HG03045 (cell line): ENCODE data around the gene COL15A1.
"Not testable (repeated sequence)": the region's sequence is repeated elsewhere in the genome, so short reads cannot be mapped to it uniquely, and the experiment has no call there.

Source experiments
- ATAC-seq: cut with Tn5 transposase; IDR thresholded peaks from one replicate; pipeline ENCODE4 v1.9.1; 2021; ENCODE audit warnings: mild to moderate bottlenecking, moderate library complexity; ENCODE audit not compliant: unreplicated experiment

The COL15A1 gene

DNA sequence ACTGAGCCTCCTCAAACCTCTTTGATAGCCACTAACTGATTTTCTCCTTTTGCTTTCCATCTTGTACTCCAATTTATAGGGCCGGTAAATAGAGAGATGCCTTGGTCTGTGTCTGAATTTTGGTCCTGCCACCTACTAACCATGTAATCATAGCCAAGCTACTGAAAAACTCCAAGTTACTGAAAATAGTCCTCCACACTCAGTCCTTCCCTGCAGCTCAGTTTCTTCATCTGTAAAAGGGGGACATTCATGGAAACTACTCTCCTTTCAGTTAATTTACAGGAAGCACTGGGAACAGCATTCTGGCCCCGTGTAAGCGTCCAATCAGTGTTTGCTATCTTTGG lies 131.2 kb downstream of the COL15A1 start:
- ATAC-seq, result no peak

DNA sequence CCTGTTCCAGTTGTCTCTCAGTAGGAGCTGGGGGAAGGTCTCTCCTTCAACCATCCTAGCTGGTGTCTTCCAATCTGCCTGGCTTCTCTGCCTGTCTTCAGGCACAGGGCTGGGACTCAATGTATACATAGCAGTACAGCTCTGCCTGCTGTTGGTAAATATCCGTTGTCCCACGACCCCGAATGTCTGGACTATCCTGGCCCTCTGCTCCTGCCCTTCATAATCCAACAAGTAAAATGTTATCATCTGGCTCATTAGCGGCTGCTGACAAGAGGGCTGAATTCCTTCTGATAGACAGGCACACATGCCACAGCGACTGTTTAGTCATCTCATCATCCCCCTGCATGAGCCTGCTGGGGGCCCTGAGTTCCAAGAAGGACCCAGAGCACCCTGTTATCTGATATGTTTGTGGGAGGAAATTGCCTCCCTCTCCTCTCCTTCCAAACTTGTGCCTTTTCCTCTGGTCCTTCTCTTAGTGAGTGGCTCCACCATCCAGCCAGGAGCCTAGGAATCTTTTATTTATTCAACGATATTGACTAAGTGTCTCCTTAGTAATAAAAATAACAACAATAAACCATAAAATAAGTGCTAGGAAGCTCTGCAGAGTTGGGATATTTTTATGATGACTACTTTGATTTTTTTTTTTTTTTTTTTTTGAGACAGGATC lies 131.7 kb downstream of the COL15A1 start:
- no peak for ATAC-seq

DNA sequence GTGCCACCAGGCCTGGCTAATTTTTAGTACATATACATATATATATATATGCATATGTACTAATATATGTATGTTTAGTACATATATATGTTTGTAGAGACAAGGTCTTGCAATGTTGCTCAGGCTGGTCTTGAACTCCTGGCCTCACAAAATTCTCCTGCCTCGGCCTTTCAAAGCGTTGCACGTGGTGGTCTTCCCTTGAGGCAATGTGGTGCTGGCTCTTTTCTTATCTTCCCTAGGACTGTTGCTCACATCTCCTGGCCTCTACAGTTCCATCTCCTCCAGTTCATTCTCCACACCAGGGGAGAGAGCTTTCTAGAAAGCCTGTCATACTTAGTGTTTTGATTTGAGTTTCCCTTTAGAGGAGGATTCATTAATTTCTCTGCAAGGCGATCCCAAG lies 132.3 kb downstream of the COL15A1 start:
- no peak for ATAC-seq

DNA sequence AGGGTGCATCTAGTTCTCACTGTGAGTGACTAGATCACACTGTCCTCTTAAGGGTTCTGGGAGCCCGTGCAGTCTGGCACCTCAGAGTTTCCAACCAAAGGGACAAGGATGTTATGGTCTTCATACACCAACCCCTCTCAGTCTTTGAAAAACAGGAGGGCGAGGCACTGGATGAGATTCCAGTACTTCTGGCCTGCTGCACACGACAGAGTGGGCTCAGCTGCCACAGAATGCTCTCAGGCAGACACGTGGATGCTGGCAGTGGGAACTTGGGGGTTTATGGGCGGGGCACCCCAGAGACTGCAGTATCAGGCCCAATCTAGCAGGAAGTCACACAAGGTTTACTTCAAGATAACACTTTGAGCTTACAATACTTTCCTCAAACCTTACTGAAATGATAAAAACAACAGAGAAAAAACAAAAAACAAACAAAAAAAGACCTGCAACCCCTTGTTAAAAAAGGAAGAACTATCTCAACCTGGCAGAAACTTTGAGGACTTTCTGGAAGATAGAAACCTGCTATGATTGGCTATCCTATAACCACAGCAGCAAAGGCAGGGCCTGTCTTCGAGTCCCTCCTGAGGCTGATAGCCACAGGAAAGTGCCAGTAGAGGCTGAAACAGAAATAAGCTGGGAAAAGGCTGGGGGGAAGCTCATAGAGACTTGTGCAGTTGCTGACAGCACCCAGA lies 132.9 kb downstream of the COL15A1 start:
- ATAC-seq, result no peak

DNA sequence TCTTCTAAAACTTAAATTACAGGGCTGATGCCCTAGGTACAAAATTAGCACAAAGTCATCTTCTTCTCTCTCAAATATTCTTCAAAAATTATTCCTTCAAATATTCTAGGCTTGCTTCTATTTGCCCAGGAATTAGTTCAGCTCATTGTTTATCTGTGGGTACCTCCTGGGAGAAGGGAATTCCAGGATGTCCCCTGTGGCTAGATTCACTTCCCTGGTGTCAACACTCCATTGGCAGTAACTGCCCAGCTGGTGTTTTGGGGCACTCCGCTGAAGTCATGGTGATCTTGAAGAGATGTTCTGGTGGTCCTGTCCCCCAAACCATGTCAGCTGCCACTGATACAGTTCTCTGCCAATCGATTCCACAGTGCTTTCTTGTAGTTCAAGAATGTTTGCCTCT lies 135.0 kb downstream of the COL15A1 start:
- ATAC-seq, result no peak

DNA sequence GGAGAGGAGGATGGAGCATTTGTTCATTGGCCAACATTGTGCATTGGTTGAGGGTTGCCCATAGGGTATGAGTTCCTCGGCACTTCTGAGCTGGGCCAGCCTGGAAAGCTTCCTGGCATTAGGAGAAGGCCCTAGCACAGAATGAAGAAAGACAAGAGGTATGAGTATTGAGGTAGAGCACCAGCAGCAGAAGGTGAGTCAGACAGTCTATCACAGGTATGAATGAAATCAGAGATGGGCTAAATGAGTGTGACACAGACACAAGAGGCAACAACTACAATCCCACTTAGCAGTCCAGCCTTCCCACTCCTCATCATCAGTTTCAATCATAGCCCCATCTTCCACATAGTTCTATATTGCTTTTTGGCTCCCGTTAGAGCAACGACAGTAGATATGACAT lies 135.8 kb downstream of the COL15A1 start:
- ATAC-seq, result no peak

DNA sequence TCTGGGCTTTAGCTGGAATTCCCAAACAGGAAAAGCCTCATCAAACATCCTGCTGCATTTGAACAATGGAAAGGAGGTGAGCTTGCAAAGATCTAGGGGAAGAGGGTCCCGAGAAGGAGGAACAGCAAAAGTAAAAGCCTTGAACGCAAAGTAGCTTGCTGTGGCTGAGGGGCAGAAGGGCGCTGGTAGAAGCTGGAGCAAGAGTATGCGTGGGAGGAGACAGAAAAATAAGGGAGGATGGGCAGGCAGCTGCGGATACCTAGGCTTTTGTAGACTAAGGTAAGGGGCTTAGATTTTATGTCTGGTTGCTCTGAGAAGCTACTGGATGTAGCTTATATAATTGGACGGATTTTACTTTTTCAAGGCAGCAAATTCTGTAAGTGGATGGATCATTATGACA lies 139.3 kb downstream of the COL15A1 start:
- ATAC-seq, result no peak

DNA sequence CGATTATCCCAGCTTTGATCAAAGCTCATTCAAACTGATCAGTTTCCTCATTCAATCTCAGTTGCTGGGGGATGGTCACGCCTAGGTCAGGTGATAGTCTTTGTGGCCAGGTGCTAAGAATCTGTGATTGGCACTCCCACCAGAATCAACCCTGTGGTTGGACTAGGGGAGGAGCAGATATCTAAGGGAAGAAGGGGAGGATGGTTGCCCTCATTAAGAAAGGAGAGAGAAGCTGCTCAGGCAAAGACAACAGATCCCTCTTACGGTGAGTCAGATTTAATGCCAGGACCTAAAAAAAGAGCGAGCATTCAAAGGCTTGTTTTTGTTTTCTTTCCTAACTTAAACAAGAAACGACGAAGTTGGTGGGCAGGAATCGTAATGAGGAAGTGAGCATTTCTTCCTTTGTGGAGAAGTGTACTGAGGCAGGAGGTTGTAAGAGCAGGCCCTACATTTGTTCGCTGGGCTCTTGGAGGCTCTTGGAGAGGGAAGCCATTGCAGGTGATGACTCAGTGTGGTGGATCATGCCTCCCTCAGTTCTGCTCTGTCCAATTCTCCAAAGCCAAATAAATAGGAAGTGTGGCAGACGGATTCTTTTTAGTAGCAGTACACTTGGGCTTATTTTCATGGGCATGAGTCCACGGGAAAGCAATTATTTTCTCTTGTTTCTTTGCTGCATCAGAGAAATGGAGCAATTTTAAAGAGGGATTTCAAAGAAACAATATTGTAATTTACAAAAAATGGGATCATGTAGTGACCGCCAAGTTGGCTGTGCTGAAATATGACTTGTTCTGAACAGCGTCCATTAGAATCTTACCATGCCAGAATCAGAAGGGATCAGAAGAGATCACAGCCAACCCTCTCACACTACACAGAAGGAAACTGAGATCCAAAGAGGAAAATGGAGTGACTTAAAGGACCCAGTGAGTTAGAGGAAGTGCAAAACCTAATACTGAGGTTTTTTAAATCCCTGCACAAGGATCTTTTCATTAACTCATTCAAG lies 142.5 kb downstream of the COL15A1 start:
- no peak for ATAC-seq

DNA sequence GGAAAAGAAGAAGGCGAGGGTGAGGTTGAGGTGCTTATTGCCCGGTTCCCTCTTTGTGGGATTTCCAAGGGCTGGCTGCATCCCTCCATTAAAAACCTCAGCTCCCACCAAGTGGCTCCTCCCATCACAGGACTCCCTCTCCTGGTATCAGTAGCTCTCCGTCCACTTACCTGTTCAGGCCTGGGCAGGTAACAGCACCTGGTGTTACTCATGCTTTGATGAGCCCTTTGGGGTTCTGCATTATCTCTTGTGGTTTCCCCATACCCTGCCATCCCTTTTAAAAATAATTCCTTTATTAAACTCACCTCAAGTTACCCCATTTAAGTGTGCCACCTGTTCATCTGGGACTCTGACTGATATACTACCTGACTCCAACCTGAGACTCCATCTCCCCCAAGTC lies 143.8 kb downstream of the COL15A1 start:
- ATAC-seq, result no peak

DNA sequence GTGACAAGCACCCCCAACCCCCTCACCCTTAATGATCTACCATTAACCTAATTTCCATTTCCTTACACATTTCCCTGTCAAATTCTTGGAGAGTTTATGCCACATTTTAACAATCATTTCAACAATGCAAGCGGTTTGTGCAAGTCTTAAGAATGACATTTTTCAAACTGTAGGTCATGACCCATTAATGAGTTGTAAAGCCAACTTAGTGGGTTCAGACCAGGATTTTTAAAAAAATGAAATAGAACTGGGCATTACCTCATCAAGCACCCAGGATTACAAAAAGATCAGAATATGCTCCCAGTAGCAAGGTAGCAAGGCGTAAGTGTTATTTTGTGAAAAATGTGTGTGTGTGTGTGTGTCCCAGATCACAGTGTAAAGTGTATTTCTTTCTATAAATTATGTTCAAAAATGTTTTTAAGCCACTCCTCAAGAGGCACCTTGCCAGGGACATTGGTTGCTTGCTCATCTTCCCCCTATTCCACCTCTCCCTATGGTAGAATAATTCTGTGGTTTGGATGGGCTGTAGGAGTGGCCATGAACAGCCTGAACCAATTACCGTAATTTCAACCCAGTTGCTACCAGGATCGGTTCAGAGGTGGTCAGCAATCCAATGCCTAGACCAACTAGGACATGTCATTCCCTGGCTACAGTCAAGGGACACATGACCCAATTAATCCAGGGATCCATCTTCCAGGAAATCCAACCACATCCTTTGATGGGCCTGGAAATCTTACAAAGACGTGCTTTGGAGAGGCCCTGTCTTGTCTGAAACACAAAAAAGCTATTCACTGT lies 146.8 kb downstream of the COL15A1 start:
- ATAC-seq, result no peak

DNA sequence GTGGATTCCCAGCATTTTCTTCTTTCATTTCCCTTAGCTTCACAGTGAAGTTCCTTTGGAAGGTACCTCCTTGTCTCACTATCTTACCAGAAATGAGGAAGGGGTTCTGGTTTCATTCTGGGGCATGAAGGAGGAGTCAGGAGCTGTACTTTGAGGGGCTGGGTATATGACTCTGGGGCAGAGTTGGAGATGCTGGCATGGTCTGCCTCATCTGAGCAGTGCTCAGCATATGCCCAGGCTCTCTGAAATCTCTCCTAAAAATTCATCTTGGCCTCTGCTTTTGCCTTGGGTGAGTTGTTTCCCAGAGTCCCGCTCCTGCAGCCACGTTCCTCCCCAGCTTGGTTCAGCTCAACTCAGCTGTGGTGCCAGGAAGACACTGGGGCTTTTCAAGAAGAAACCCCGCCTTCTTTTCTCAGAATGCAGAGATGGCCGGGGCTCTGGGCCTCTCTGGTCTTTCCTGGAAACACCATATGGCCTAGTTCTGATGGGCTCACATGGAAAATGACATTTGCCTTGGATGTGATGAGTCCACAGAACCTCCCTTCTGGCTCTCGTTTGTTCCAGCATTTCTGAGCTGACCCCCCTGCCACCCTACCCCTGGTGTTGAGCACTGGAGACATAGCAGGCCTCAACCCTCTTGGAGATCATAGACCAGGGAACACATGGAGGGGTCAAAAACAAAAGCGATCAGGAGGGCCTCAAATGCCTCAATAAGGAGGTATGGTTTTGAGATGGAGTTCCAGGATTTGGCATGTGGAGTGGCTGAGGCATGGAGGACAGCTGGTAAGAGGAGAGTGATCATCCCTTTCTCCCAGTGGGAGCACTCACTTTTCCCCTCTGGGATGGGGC lies 149.2 kb downstream of the COL15A1 start:
- ATAC-seq, result no peak

DNA sequence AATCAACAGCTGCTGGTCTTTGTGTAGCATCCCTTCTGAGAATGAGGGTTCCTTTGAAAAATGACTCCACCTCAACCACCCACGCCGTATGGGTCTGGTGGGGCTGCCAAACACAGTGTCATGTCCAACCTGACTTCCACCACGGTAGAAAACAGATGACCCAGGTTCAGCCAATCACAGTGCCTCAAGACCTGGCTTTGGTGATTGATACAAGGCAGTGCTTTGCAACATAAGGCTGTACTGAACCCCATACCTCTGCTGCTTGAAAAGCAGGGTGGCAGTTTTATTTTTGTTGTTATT lies 149.7 kb downstream of the COL15A1 start:
- ATAC-seq, result no peak

DNA sequence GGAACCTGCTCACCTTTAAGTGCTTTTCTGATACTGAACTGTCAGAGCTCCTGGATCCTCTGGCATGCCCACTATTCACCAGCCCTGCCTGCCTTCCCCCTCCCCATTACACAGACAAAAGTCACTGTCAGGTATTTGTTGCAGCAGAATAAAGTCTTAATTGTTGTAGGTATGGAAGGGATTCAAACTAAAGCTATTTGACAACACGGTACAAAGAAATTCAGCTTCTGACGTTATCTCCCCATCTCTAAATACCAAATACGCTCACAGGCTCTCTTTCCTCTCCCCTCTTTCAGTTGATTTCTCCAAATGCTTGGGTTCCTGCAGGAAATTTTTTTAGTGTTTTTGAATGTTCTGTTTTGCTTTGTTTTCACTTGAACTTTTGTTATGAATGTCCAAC lies 151.9 kb downstream of the COL15A1 start:
- no peak for ATAC-seq

DNA sequence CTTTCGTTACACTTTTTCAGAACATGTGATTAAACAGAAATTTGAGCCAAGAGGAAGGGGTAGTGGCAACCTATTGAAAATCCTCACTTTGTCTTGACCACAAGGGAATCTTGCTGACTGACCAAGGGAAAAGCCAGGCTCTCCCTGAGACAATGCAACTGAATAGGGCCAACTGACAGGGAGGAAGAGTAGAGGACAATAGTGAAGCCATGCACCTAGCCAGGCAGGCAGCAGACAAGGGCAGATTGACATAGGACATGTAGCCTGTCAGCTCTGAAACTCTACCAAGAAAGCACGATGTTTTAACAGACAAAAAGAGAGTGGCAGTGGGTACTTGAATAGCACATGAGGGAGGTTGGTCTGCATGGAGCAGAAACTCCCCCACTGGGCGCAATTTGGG lies 152.7 kb downstream of the COL15A1 start:
- no peak for ATAC-seq

DNA sequence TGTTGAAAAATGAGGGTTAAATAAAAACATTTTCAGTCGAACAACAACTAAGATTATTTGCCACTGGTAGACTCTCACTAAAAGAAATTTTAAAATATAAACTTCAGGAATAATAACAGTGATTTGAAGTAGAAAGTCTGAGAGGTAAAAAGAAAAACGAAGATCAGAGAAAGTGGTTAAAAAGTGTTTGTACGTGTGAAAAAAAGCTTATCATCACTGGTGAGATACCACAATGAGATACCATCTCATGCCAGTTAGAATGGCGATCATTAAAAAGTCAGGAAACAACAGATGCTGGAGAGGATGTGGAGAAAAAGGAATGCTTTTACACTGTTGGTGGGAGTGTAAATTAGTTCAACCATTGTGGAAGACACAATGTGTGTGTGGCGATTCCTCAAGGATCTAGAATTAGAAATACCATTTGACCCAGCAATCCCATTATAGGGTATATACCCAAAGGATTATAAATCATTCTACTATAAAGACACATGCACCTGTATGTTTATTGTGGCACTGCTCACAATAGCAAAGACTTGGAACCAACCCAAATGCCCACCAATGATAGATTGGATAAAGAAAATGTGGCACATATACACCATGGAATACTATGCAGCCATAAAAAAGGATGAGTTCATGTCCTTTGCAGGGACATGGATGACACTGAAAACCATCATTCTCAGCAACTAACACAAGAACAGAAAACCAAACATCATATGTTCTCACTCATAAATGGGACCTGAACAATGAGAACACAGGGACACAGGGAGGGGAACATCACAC lies 156.3 kb downstream of the COL15A1 start:
- ATAC-seq, result not testable (repeated sequence)

DNA sequence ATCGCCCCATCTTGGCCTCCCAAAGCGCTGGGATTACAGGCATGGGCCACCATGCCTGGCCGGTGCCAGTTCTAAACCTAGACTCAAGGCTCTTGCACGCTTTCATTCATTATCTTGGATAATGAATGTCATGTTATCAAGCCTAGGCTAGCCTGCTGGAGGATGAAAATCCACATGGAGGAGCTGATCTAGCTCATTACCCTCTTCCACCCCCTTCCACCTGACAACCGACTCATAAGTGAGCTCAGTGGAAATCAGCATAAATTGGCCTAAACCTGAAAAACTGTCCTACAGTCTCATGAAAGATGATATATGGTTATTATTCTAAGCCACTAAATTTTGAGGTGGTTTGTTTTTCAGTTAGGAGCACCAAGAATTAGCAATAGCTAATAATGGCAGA lies 157.6 kb downstream of the COL15A1 start:
- ATAC-seq, result no peak

DNA sequence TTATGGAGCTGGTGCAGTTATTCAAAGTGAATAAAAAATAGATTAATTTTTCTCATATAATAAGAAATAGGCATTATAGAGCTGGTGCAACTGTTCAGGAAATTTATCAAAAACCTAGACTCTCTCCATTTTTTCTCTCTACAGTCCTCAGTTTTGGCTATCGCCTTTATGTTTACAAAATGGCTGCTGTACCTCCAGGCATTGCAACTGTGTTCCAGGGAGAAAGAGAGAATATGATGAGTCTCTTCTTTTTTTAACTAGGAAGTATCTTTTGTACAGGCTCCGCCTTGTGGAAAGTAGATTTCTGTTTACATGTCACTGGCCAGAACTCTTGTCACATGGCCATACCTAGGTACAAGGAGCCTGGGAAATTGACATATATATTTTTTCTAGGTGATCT lies 158.1 kb downstream of the COL15A1 start:
- no peak for ATAC-seq

DNA sequence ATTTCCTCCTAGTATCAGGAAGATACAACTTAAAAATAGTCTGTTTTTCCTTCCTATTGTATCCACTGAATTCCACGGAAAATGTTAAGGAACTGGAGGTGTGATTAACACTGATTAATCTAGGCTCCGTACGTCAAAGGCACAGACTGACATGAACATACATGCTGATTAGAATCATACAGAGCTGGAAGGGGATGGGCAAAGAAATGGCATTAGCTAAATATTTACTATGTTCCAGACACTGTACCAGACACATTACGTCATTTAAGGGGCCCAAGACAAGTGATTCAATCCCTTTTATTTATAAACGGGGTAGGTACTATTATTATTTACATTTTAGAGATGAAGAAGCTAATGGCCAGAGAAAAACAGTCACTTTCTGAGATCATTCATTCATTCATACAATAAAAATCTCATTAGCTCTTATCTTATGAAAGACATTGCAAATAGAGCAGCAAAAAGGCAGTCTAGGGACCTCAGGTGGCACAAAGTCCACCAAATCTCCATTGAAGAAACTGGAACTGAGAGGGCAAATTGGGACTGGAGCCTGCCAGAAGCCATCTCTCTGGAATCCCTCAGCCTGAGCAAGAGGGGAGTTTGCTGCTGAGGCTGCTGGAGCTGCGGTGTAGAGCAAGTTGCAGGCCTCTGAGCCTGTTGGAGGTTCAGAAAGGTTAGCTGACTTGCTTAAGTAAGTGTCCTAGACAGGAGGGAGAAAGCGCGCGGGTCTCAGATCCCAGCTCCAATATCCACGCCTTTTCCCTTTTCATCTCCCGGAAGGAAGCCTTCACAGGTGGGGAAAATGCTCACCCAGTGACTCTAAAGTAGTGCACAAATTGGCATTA lies 159.6 kb downstream of the COL15A1 start:
- no peak for ATAC-seq
